ENCODE results near the gene PAFAH1B2.

The PAFAH1B2 gene

DNA sequence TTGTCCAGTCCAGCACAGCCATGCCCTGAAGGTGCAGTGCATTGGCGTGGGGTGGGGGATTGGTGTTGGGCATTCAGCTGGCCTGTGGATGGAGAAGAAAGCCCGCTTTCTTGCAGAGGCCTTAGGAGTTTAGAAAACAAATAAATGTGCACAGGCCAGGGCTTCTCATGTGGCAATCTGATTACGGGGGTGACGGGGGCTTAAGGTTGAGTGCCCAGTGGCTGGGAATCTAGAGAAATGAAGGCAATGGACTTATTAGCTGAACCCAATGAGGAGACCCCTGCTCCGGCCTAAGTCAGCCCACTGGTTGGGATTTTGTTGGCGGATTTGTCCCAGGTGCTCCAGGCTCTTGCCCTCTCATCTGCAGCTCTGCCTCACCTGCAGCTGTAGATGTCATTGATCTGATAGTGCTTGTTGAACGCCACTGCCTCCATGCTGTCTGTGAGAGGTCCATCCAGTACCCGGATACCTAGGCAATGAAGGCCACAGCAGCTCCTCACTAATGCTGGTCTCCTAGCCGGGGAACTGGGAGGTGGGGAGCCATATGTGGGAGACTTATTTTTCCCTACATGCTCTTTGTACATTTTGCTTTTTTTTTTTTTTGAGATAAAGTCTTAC is 81.6 kb downstream of the PAFAH1B2 start:
- DNase-seq: no peak

Measured in amniotic stem cell (primary cell).